Heart right ventricle (tissue), 16 donors: Measurements from ENCODE around the gene CMKLR1. TPM values are rescaled to one million over a fixed set of nuclear protein-coding genes. Genes with fewer than 3 reads are reported as not detected.

Source experiments
- ATAC-seq, 8 donors: fragments of 200-7000 bp; cut with Tn5 transposase; one replicate each; pipeline ENCODE4 v1.9.1; 2020; ENCODE audit warnings: mild to moderate bottlenecking in 8 of 8, moderate library complexity in 8 of 8, moderate number of reproducible peaks in 1 of 8
- DNase-seq, 2 donors: peaks; one replicate each; pipeline ENCODE4 v3.0.0-alpha.2; 2020
- H3K27ac ChIP-seq, 10 donors: fragments of 200-600 bp; sonication (generic) in 2 of 10; one replicate each; pipeline versions ENCODE4 v1.5.0 to v1.8.0; 2020 to 2022; ENCODE audit warnings: mild to moderate bottlenecking in 3 of 10
- H3K27me3 ChIP-seq, 7 donors: fragments of 200-600 bp; one replicate each; pipeline ENCODE4 v1.8.0; 2021 to 2022; ENCODE audit warnings: mild to moderate bottlenecking in 2 of 7
- H3K36me3 ChIP-seq, 9 donors: fragments of 200-600 bp; sonication (generic) in 1 of 9; one replicate each; pipeline versions ENCODE4 v1.5.0 to v1.8.0; 2020 to 2022; ENCODE audit warnings: mild to moderate bottlenecking in 2 of 9
- H3K4me1 ChIP-seq, 9 donors: fragments of 200-600 bp; sonication (generic) in 1 of 9; one replicate each; pipeline versions ENCODE4 v1.5.0 to v1.8.0; 2020 to 2022; ENCODE audit warnings: mild to moderate bottlenecking in 4 of 9
- H3K4me3 ChIP-seq, 10 donors: fragments of 200-600 bp; sonication (generic) in 2 of 10; one replicate each; pipeline versions ENCODE4 v1.5.0 to v1.8.0; 2020 to 2022; ENCODE audit warnings: mild to moderate bottlenecking in 7 of 10, moderate library complexity in 2 of 10
- H3K9me3 ChIP-seq, 11 donors: fragments of 200-600 bp in 10 of 11; sonication (generic) in 2 of 11; one replicate each; pipeline versions ENCODE4 v1.5.0 to v1.8.0; 2013 to 2022; ENCODE audit warnings: mild to moderate bottlenecking in 2 of 11, control low read depth in 1 of 11, moderate library complexity in 1 of 11
- CTCF ChIP-seq, 9 donors: fragments of 200-600 bp; sonication (generic) in 2 of 9; IDR thresholded peaks; one replicate each; pipeline versions ENCODE4 v1.5.0 to v1.8.0; 2021 to 2022; ENCODE audit warnings: antibody characterized with exemption in 9 of 9, mild to moderate bottlenecking in 5 of 9, moderate library complexity in 1 of 9
- WGBS, 2 donors: extraction: QIAGEN DNeasy Blood & Tissue Kit; methylation state at CpG; one replicate each; pipeline ENCODE4 v1.1.7; 2013; ENCODE audit warnings: inconsistent platforms in 1 of 2; 5-methylcytosine and 5-hydroxymethylcytosine counted together
- intact Hi-C, 10 donors: fragments of 100-400 bp; cut with DNase I; formaldehyde crosslinking; loops; one replicate each; pipeline versions ENCODE4 v1.11.1 to v1.14.2; 2022
- polyA plus RNA-seq, 2 donors: library from polyadenylated mRNA; stranded (reverse); fragments of 200-250 nt; gene quantifications; one replicate each; pipeline ENCODE4 v1.2.3, GENCODE V29; 2013
- total RNA-seq, 10 donors: library from RNA; stranded (reverse); fragmentation: NEBNext Ultra II Directional in 3 of 10; extraction: Animal tissue kit (Norgen Biotek cat#: 25700) in 3 of 10; gene quantifications; one replicate each; pipeline versions ENCODE4 v1.2.1 to v1.2.4, GENCODE V29; 2021 to 2023
- donor health status: Arrhythmogenic right ventricular cardiomyopathy.
- donor health status: ischemic (EF 13 %, LVEDD 7.1; RV severe dilation, severe dysfunction).
- donor health status: healthy with polysubstance abuse.
- donor health status: DM: no; HTN: yes; CAD: no.
- donor health status: DM: no; HTN: no; CAD: no.
- donor health status: ischemic (EF 25% LVEDD 6.9; RV normal size, moderate dysfunction).
- donor health status: ischemic (EF 25% LVEDD 5.7; RV mildly dilated, moderate dysfunction).
- donor health status: healthy.
- donor health status: DM: yes; HTN: yes; CAD: no.
- donor health status: Ischemic cardiomyopathy.
- donor health status: ischemic (EF 35%, LVEDD 5.7; RV mildly dilated, moderate dysfunction).
- donor health status: nonischemic (EF 11% LVEDD 7.7; RV severe dilation, severe dysfunction).
- donor health status: DM: yes; HTN: yes; CAD: no.
- donor health status: PGD.
- donor health status: ischemic (EF 29% LVEDD 5.4; RV normal size, mild dysfunction).
- donor health status: nonischemic (EF 23%, LVEDD 6.1; RV moderate dilation, normal function).

Gene CMKLR1
- total and polyA plus RNA-seq, 12 donors = 2.2 to 24.0 (median 5.1) TPM

DNA sequence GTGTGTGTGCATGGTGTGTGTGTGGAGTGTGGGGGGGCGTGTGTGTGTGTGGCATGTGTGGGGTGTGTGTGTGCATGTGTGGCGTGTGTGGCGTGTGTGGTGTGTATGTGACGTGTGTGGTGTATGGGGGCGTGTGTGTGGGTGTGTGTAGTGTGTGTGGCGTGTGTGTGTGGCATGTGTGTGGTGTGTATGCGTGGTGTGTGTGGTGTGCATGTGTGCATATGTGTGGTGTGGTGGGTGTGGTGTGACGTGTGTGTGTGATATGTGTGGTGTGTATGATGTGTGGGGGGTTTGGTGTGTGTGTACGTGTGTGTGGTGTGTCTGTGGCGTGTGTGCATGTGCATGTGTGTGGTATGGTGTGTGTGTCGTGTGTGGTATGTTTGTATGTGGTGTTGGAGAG is 24.1 kb upstream of the CMKLR1 start:
- Histone ChIP-seq H3K9me3 (no peaks in the 10 kb centered on the region), H3K27ac (no peak overlapping the region), H3K27me3 (peaks cover 0 to 7% (median 0%) of the 10 kb centered on the region in 7 donors), H3K4me1 (peaks cover 0 to 16% (median 0%) of the 10 kb centered on the region in 9 donors), H3K36me3 (no peaks in the 10 kb centered on the region), H3K4me3 (no peak overlapping the region)
- DNase-seq (no peak), ATAC-seq (peak in 1 of 8 donors; percentile 38)
- WGBS, 2 donors = 92 to 96% methylated on average over 11 of the region's 11 CpGs
- no peak for TF ChIP-seq CTCF (IDR thresholded peaks at IDR 0.05)
- intact Hi-C loops = no loop called here

DNA sequence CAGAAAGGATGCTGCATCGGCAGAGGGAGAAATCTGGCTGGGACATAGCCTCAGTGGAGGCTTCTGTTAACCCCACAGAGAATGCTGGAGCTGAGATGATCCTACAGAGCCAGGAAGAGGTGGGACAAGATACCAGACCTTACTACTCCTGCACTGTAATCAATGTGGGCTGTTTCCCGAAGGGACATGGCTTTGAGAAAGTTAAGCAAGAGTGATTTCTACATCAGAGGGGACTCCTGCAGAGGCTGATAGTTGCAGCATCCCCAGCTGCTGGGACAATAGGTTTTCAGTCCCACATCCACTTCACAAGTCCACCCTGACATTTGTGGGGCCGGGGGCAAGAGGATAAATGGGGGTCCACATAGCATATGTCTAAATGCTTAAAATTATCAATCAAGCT is 22.5 kb upstream of the CMKLR1 start:
- no peak for ATAC-seq
- Histone ChIP-seq H3K36me3 (no peaks in the 10 kb centered on the region), H3K4me1 (peaks cover 0 to 5% (median 0%) of the 10 kb centered on the region in 9 donors), H3K4me3 (no peak overlapping the region), H3K9me3 (no peaks in the 10 kb centered on the region), H3K27me3 (peaks cover 0 to 16% (median 0%) of the 10 kb centered on the region in 7 donors), H3K27ac (no peak overlapping the region)
- 74 to 79% methylated on average over 3 of the region's 3 CpGs for WGBS, 2 donors
- DNase-seq = no peak
- no peak for TF ChIP-seq CTCF (IDR thresholded peaks at IDR 0.05)
- intact Hi-C loops = no loop called here

DNA sequence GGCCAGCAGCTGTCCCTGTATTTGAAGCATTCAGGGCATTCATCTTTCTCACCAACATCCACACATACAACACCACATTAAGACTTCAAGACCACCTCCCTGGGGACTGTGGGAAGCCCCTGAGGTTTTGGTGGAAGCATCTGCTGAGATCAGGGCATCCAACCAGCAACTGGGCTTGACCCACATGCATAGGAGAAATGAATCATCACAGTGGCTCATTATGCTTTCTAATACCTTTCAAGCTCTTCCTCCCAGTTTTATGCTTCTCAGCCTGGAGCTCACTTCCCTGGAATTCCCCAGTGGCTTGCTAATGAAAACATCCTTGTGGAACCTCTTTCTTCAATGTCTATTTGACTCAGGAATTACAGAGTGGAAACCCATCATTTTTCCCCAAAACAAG is 21.4 kb upstream of the CMKLR1 start:
- Histone ChIP-seq H3K4me3 (no peak overlapping the region), H3K27ac (no peak overlapping the region), H3K4me1 (peaks cover 0 to 5% (median 0%) of the 10 kb centered on the region in 9 donors), H3K27me3 (peaks cover 0 to 16% (median 0%) of the 10 kb centered on the region in 7 donors), H3K36me3 (no peaks in the 10 kb centered on the region), H3K9me3 (no peaks in the 10 kb centered on the region)
- DNase-seq (no peak), ATAC-seq (no peak)
- intact Hi-C loops = no loop called here
- no peak for TF ChIP-seq CTCF (IDR thresholded peaks at IDR 0.05)

DNA sequence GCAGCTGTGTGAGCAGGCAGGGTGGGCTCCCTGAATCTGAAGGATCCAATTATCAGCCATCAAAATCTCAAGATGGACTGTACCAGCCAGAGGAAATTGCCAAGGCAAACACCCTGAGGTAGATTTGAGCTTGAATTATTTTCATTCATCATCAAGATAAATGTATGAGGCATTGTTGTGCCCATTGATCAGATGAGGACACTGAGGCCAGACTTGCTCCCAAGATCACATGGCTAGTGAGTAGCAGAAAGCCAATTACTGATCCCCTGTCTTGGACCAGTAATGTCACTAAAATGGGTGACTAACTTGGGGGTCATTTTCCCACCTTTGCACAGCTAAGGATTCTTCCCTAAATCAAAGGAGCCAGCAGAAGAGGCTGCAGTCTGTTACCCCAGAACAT is 20.9 kb upstream of the CMKLR1 start:
- Histone ChIP-seq H3K27me3 (peaks cover 0 to 16% (median 0%) of the 10 kb centered on the region in 7 donors), H3K36me3 (no peaks in the 10 kb centered on the region), H3K4me3 (no peak overlapping the region), H3K9me3 (no peaks in the 10 kb centered on the region), H3K4me1 (peaks cover 0 to 5% (median 0%) of the 10 kb centered on the region in 9 donors), H3K27ac (no peak overlapping the region)
- intact Hi-C loops = no loop called here
- no peak for TF ChIP-seq CTCF (IDR thresholded peaks at IDR 0.05)
- ATAC-seq (no peak), DNase-seq (no peak)
